Endothelial cell of umbilical vein (primary cell): ENCODE results near the gene AQP1. TPM values are rescaled to one million over a fixed set of nuclear protein-coding genes. Genes with fewer than 3 reads are reported as not detected.

Source experiments
- BruUV-seq: library from RNA; stranded (reverse); fragments of 400-500 nt; replicated peaks from 2 replicates; lab custom pipeline; 2021; lab: Mats Ljungman, UMichigan
- CTCF ChIA-PET: fragments of 300-600, 350-600 bp; sonication (Branson Sonifier 250); formaldehyde crosslinking; loops from one replicate; lab custom pipeline; 2021; ENCODE audit warnings: antibody characterized with exemption, inconsistent platforms; lab: Charles Lee
- POLR2A ChIA-PET: fragments of 300-600, 350-600 bp; sonication (Branson Sonifier 250); formaldehyde crosslinking; loops from one replicate; lab custom pipeline; 2021; ENCODE audit warnings: antibody characterized with exemption, inconsistent platforms; lab: Charles Lee
- DNase-seq: peaks from one replicate; pipeline ENCODE4 v3.0.0-alpha.2; 2011; ENCODE audit warnings: low read depth, low spot score
- FAIRE-seq: peaks from 2 replicates; lab custom pipeline; 2011; peaks lifted over from hg19 to GRCh38; lab: Jason Lieb, UNC
- H2AFZ ChIP-seq: 2 replicates; pipeline ENCODE4 v1.6.0; 2012; ENCODE audit warnings: low read depth, low read length, control low read depth, inconsistent platforms
- H3K27ac ChIP-seq: 2 replicates; pipeline ENCODE4 v1.5.1; 2011; ENCODE audit warnings: low read depth, mild to moderate bottlenecking, control low read depth, low read length, moderate library complexity; ENCODE audit not compliant: insufficient read depth
- H3K27me3 ChIP-seq, 2 experiments: 2 replicates each; pipeline versions ENCODE4 v1.6.0 to v1.6.1; 2011; ENCODE audit warnings: low read length in 2 of 2, mixed read lengths in 1 of 2; ENCODE audit not compliant: control insufficient read depth in 2 of 2, insufficient read depth in 2 of 2
- H3K36me3 ChIP-seq, 2 experiments: 2 replicates in 1 of 2; 3 replicates in 1 of 2; pipeline ENCODE4 v1.5.1; 2011; ENCODE audit warnings: low read length in 2 of 2, mild to moderate bottlenecking in 1 of 2, moderate library complexity in 1 of 2; ENCODE audit not compliant: control insufficient read depth in 2 of 2, insufficient read depth in 2 of 2; ENCODE audit errors: extremely low read depth in 1 of 2
- H3K4me1 ChIP-seq: 3 replicates; pipeline ENCODE4 v1.5.1; 2011; ENCODE audit warnings: mild to moderate bottlenecking, low read length; ENCODE audit not compliant: control insufficient read depth, insufficient read depth; ENCODE audit errors: extremely low read depth
- H3K4me2 ChIP-seq: 2 replicates; pipeline ENCODE4 v1.6.1; 2011; ENCODE audit warnings: low read length, control low read depth, mixed read lengths; ENCODE audit not compliant: insufficient read depth
- H3K4me3 ChIP-seq, 3 experiments: fragments of 200-600 bp in 1 of 3; sonication (generic), shearing (Covaris generic) in 1 of 3; replicated peaks in 1 of 3; 2 replicates each; pipeline ENCODE4 v1.5.1; 2011 to 2016; ENCODE audit warnings: control low read depth in 3 of 3, low read length in 3 of 3, mild to moderate bottlenecking in 2 of 3, inconsistent platforms in 1 of 3, low read depth in 1 of 3, moderate library complexity in 1 of 3; ENCODE audit not compliant: insufficient read depth in 1 of 3
- H3K79me2 ChIP-seq: 2 replicates; pipeline ENCODE4 v1.6.0; 2012; ENCODE audit warnings: low read length, inconsistent platforms; ENCODE audit not compliant: control insufficient read depth, insufficient read depth
- H3K9ac ChIP-seq: replicated peaks from 2 replicates; pipeline ENCODE3; 2011; ENCODE audit warnings: low read length, control low read depth; ENCODE audit not compliant: insufficient read depth; ENCODE audit errors: extremely low read depth
- H3K9me1 ChIP-seq: replicated peaks from 3 replicates; pipeline ENCODE4 v1.6.0; 2011; ENCODE audit warnings: mild to moderate bottlenecking, low read length; ENCODE audit not compliant: control insufficient read depth, insufficient read depth; ENCODE audit errors: extremely low read depth
- H3K9me3 ChIP-seq: replicated peaks from 2 replicates; pipeline ENCODE4 v1.5.1; 2012; ENCODE audit warnings: low read length, inconsistent platforms; ENCODE audit not compliant: control insufficient read depth, insufficient read depth
- H4K20me1 ChIP-seq: replicated peaks from 2 replicates; pipeline ENCODE3; 2011; ENCODE audit warnings: mild to moderate bottlenecking, low read length; ENCODE audit not compliant: control insufficient read depth, insufficient read depth; ENCODE audit errors: extremely low read depth
- CTCF ChIP-seq, 2 donors: IDR thresholded peaks; 1 replicate in 1 of 2; 2 replicates in 1 of 2; pipeline ENCODE4 v1.5.1; 2011; ENCODE audit warnings: low read length in 2 of 2, mild to moderate bottlenecking in 2 of 2, moderate library complexity in 2 of 2, control low read depth in 1 of 2, inconsistent platforms in 1 of 2, low read depth in 1 of 2; ENCODE audit not compliant: insufficient read depth in 1 of 2; ENCODE audit errors: extremely low read depth in 1 of 2
- EZH2 ChIP-seq: IDR thresholded peaks from 2 replicates; pipeline ENCODE4 v1.6.1; 2012; ENCODE audit warnings: borderline replicate concordance, low read depth, mild to moderate bottlenecking, moderate library complexity, low read length, inconsistent platforms; ENCODE audit not compliant: severe bottlenecking
- FOS ChIP-seq: IDR thresholded peaks from 2 replicates; pipeline ENCODE4 v1.6.1; 2011; ENCODE audit warnings: mild to moderate bottlenecking, low read length, moderate library complexity, borderline replicate concordance; ENCODE audit not compliant: insufficient read depth
- JUN ChIP-seq: IDR thresholded peaks from 2 replicates; pipeline ENCODE4 v1.6.1; 2011; ENCODE audit warnings: borderline replicate concordance, low read depth; ENCODE audit not compliant: insufficient read length, insufficient read depth
- MYC ChIP-seq: IDR thresholded peaks from one replicate; pipeline ENCODE4 v1.6.1; 2011; ENCODE audit warnings: mild to moderate bottlenecking, low read depth, low read length
- dilution Hi-C: fragments of 300-500 bp; cut with MboI; formaldehyde crosslinking; loops from one replicate; pipeline ENCODE4 v1.15.0; 2019; ENCODE audit warnings: low sequenced_read_pairs; ENCODE audit not compliant: extremely low pct_ligation_motif_present
- intact Hi-C: fragments of 100-400 bp; cut with micrococcal nuclease; formaldehyde crosslinking; loops from one replicate; pipeline ENCODE4 v1.10.0; 2022
- polyA plus RNA-seq, 4 experiments: library from polyadenylated mRNA; depleted of rRNA in 3 of 4; stranded (reverse) in 3 of 4; unstranded in 1 of 4; fragments of >200 nt; gene quantifications; 2 replicates each; pipeline versions ENCODE4 v1.2.1 to v1.2.3, GENCODE V29; 2011 to 2012; ENCODE audit warnings: missing spikeins in 1 of 4
- total RNA-seq: library from RNA; stranded (reverse); gene quantifications from 2 replicates; pipeline ENCODE4 v1.2.3, GENCODE V29; 2021

Gene AQP1
- total and polyA plus RNA-seq, 2 donors (not counting 3 experiments of a cell fraction or from before 2014, with no cell fraction given): 11.7 to 15.9 TPM

DNA sequence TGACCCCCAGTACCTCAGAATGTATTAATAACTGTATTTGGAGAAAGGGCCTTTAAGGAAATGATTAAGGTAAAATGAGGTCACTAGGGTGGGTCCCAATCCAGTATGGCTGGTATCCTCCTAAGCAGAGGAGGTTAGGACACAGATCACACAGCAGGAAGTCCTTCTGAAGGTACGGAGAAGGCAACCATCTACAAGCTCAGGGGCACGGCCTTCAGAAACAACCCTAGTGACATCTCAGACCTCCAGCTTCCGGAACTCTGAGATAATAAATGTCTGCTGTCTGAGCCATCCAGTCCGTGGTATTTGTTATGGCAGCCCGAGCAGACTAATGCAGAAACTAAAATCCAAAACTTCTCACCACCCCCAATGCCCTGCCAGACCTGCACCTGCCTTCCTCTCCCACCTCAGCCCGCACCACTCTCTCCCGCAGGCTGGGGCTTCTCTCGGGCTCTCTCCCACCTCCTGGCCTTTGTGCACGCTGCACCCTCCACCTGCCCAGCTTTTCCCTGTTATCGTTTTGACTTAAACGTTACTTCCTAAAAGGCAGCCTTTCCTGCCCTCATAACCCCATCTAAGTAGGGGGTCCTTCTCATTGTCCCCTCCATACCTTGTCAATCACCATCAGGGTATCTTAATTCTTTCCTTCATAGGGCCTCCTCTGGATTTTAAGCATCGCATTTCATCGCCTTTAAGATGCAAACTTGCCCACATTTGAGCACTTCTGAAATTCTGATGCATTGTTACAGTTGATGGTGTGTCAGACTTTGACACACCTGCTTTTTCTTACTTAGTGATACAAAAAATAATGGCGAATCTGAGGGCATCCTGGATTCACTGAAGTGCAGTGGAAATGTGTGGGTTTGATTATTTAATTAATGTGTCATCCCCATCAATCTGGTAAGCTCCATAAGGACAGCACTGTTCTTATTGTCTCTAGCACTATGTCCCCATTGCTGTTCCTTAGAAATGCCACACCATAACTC, 32.2 kb upstream of the AQP1 start:
- FAIRE-seq (no peak), DNase-seq (no peak)
- dilution Hi-C loops: no loop called here
- intact Hi-C loops: no loop called here
- Histone ChIP-seq H3K9ac (no peak overlapping the region), H4K20me1 (no peaks in the 10 kb centered on the region), H3K79me2 (no peaks in the 10 kb centered on the region), H3K4me2 (no peak overlapping the region), H3K27me3 (peaks cover 0 to 1% of the 10 kb centered on the region in 2 experiments), H3K4me1 (no peaks in the 10 kb centered on the region), H3K9me1 (no peaks in the 10 kb centered on the region), H2AFZ (no peak overlapping the region), H3K9me3 (no peaks in the 10 kb centered on the region), H3K4me3 (no peak overlapping the region), H3K36me3 (no peaks in the 10 kb centered on the region), H3K27ac (no peak overlapping the region)
- no TSS peak for BruUV-seq
- ChIA-PET POLR2A (no interaction called here), CTCF (interaction anchor here (1.1 to 1.6 kb wide), 4 partner anchors 9 to 243 kb away, joined by 3 to 11 read pairs (median 4); no protein-coding TSS in a partner anchor)
- TF ChIP-seq FOS: no peak
- TF ChIP-seq CTCF (IDR thresholded peaks at IDR 0.05; ENCODE audit: extremely low read depth in 1 of 2, insufficient read depth in 1 of 2, low read depth in 1 of 2, low read length in 2 of 2): no peak
- no peak for TF ChIP-seq EZH2
- TF ChIP-seq JUN: no peak
- no peak for TF ChIP-seq MYC
